Peyer's patch (tissue), 4 donors: ENCODE data around the gene RNF217. TPM values are rescaled to one million over a fixed set of nuclear protein-coding genes. Genes with fewer than 3 reads are reported as not detected.

Source experiments
- DNase-seq, 3 donors: peaks; one replicate each; pipeline ENCODE4 v3.0.0-alpha.2; 2017 to 2019
- H3K27ac ChIP-seq, 4 donors: fragments of 200-600 bp; sonication (generic); one replicate each; pipeline ENCODE4 v1.5.1; 2016 to 2019
- H3K27me3 ChIP-seq, 2 donors: fragments of 200-600 bp; sonication (generic); one replicate each; pipeline ENCODE4 v1.5.1; 2019
- H3K36me3 ChIP-seq, 3 donors: fragments of 200-600 bp; sonication (generic); one replicate each; pipeline ENCODE4 v1.5.1; 2016 to 2019
- H3K4me1 ChIP-seq, 4 donors: fragments of 200-600 bp; sonication (generic); one replicate each; pipeline ENCODE4 v1.5.1; 2016 to 2019
- H3K4me3 ChIP-seq, 4 donors: fragments of 200-600 bp; sonication (generic); 1 replicate in 3 of 4; 2 replicates in 1 of 4; pipeline ENCODE4 v1.5.1; 2016 to 2019; ENCODE audit warnings: mild to moderate bottlenecking in 1 of 4
- H3K9me3 ChIP-seq, 4 donors: fragments of 200-600 bp; sonication (generic); one replicate each; pipeline ENCODE4 v1.5.1; 2016 to 2019; ENCODE audit warnings: mild to moderate bottlenecking in 1 of 4
- POLR2A ChIP-seq, 2 donors: fragments of 450-650 bp; IDR thresholded peaks; one replicate each; pipeline ENCODE4 v1.5.1; 2017; ENCODE audit warnings: antibody characterized with exemption in 2 of 2, mild to moderate bottlenecking in 2 of 2, moderate library complexity in 2 of 2
- total RNA-seq, 4 donors: library from RNA; depleted of rRNA; stranded (reverse); fragments of >200 nt; gene quantifications; one replicate each; pipeline ENCODE4 v1.1.0, GENCODE V29; 2016
- TF ChIP-seq, protein P1 (sequence below), 6 experiments: fragments of 450-650 bp in 4 of 6; fragments of 200-600 bp in 2 of 6; sonication (generic) in 1 of 6; IDR thresholded peaks; one replicate each; pipeline ENCODE4 v1.5.1; 2017 to 2019; ENCODE audit warnings: antibody characterized with exemption in 6 of 6, mild to moderate bottlenecking in 3 of 6, moderate library complexity in 1 of 6

Gene RNF217
- total RNA-seq, 4 donors from 2014 or later: 7.4 to 60.1 (median 23.5) TPM

DNA sequence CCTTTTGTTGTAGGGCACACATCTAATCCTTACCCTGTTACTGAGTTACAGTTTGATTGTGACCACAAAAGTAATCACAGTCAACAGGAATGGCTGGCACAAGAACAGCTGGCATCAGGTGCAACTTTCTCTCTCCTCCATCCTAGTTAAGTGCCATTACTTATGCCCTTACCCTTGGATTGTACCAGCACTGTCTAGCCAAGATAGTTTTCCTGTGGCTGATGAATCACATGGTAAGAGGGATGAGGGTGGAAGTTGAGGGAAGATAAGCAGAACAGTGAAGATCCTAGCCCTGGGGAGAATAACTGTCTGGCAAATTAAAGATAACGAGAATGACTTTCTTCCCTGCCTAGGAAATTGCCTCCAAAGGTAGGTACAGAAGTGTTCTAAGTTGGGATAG, 42.0 kb downstream of the RNF217 start:
- DNase-seq: no peak
- peaks cover 0 to 2% (median 0%) of the 10 kb centered on the region in 4 donors for H3K4me1 ChIP-seq
- H3K27ac ChIP-seq: no peak overlapping the region
- TF ChIP-seq, protein P1, sequence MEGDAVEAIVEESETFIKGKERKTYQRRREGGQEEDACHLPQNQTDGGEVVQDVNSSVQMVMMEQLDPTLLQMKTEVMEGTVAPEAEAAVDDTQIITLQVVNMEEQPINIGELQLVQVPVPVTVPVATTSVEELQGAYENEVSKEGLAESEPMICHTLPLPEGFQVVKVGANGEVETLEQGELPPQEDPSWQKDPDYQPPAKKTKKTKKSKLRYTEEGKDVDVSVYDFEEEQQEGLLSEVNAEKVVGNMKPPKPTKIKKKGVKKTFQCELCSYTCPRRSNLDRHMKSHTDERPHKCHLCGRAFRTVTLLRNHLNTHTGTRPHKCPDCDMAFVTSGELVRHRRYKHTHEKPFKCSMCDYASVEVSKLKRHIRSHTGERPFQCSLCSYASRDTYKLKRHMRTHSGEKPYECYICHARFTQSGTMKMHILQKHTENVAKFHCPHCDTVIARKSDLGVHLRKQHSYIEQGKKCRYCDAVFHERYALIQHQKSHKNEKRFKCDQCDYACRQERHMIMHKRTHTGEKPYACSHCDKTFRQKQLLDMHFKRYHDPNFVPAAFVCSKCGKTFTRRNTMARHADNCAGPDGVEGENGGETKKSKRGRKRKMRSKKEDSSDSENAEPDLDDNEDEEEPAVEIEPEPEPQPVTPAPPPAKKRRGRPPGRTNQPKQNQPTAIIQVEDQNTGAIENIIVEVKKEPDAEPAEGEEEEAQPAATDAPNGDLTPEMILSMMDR (IDR thresholded peaks at IDR 0.05): no peak
- TF ChIP-seq POLR2A (IDR thresholded peaks at IDR 0.05): no peak
- no peak overlapping the region for H3K4me3 ChIP-seq
- no peaks in the 10 kb centered on the region for H3K36me3 ChIP-seq
- H3K27me3 ChIP-seq: no peaks in the 10 kb centered on the region
- no peaks in the 10 kb centered on the region for H3K9me3 ChIP-seq

DNA sequence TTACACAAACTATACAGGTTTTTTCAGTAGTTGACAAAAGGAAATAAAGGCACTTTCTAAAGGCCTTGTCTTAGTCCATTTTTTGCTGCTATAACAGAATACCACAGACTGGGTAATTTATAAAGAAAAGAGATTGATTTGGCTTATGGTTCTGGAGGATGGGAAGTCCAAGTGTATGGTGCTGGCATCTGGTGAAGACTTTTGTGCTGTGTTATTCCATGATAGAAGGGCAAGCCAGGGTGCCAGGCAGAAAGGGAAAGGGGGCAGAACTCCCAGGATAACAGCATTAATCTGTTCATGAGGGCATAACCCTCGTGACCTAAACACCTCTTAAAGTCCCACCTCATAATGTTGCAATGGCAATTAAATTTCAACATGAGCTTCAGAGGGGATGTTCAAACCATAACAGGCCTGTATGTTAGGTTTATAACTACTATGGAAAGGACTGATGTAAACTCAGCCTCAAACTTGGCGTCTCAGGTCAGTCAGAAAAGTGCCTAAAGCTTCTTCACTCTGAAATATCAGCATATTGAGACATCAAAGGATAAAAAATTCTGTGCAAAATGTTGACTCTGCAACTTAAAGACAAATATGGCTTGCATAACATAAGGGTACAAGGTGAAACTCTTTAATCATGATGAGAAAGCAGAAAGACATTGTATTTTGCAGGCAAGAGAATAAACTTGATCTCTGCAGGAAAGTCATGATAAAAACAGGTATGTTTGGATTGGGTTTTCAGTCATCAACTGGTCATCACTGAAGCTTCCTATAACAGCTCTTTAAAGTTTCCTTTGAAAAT, 42.8 kb downstream of the RNF217 start:
- Histone ChIP-seq H3K36me3 (no peaks in the 10 kb centered on the region), H3K27me3 (no peaks in the 10 kb centered on the region), H3K9me3 (no peaks in the 10 kb centered on the region), H3K4me1 (peaks cover 0 to 6% (median 0%) of the 10 kb centered on the region in 4 donors), H3K27ac (no peak overlapping the region), H3K4me3 (no peak overlapping the region)
- TF ChIP-seq, protein P1 (IDR thresholded peaks at IDR 0.05): no peak
- no peak for TF ChIP-seq POLR2A (IDR thresholded peaks at IDR 0.05)
- no peak for DNase-seq

DNA sequence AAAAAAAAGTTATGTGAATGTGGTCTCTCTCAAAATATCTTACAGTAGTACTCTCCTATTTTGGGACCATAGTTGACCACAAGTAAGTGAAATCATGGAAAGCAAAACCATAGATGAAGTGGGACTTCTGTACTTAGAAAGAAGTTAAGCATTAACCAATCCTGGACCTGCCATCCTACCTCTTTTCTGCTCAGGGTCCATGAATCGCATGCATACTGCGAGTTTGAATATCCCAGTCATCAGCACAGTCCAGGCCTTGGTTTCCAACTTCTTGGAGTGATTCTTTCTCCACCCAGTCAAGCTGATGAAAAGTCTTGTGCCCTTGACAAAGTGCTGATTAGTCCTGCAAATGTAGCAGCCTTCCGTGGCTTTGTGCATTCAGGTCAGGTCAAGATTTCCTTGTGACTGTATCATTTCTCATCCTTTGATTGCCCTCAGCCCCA, 46.0 kb downstream of the RNF217 start:
- TF ChIP-seq, protein P1 (IDR thresholded peaks at IDR 0.05): no peak
- no peak for TF ChIP-seq POLR2A (IDR thresholded peaks at IDR 0.05)
- H3K4me3 ChIP-seq: no peak overlapping the region
- no peak for DNase-seq
- no peak overlapping the region for H3K27ac ChIP-seq
- H3K9me3 ChIP-seq: no peaks in the 10 kb centered on the region
- peaks cover 0 to 6% (median 0%) of the 10 kb centered on the region in 4 donors for H3K4me1 ChIP-seq
- no peaks in the 10 kb centered on the region for H3K36me3 ChIP-seq
- no peaks in the 10 kb centered on the region for H3K27me3 ChIP-seq

DNA sequence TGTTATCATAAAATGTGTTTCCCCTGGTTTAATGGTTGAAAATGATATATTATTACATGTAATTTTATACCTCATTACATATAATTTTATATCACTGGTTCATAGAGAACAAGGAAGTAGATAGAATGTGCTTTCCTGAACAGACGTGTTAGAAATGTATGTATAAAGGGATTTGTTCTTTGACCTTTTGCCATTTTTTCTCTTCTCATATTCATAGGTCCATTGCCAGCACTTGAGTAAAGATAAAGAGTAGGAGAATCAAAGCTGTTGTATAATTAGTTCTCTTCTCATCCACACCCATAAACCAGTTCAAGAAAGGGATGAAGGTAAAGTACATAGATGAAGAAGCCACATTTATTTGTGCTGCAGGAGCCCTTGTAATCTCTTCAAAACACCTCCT, 46.7 kb downstream of the RNF217 start:
- Histone ChIP-seq H3K27ac (no peak overlapping the region), H3K36me3 (no peaks in the 10 kb centered on the region), H3K9me3 (no peaks in the 10 kb centered on the region), H3K4me1 (peaks cover 0 to 6% (median 0%) of the 10 kb centered on the region in 4 donors), H3K27me3 (no peaks in the 10 kb centered on the region), H3K4me3 (no peak overlapping the region)
- DNase-seq: no peak
- TF ChIP-seq, protein P1 (IDR thresholded peaks at IDR 0.05): no peak
- TF ChIP-seq POLR2A (IDR thresholded peaks at IDR 0.05): no peak

DNA sequence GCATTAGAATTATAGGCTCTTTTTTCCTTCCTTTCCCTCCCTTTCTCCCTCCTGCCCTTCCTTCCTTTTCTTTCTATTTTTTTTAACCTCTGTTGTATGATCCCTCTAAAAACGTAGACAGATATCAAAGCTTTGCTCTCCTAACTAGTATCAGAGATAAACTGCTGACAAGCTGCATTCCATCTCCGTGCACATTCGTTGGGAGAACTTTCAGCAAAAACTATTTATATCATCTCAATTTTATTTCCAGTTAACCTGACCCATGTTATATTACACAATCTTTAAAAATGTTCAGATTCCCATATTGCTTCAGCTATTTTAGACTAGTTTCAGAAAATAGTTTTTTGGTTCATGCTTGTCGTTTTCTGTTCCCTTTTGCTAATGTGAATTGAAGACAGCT, 47.3 kb downstream of the RNF217 start:
- H3K27me3 ChIP-seq: no peaks in the 10 kb centered on the region
- H3K9me3 ChIP-seq: no peaks in the 10 kb centered on the region
- no peak overlapping the region for H3K27ac ChIP-seq
- TF ChIP-seq POLR2A (IDR thresholded peaks at IDR 0.05): no peak
- TF ChIP-seq, protein P1 (IDR thresholded peaks at IDR 0.05): no peak
- no peak for DNase-seq
- H3K4me1 ChIP-seq: peaks cover 0 to 6% (median 0%) of the 10 kb centered on the region in 4 donors
- no peak overlapping the region for H3K4me3 ChIP-seq
- no peaks in the 10 kb centered on the region for H3K36me3 ChIP-seq
